Muscle layer of duodenum (tissue), 2 donors: Measurements from ENCODE around the gene MAD2L1.

Experiments
- H3K27ac ChIP-seq: one replicate; pipeline ENCODE4 v1.7.0; 2013; ENCODE audit warnings: mild to moderate bottlenecking, low read length
- H3K27me3 ChIP-seq: one replicate; pipeline ENCODE4 v1.7.0; 2013; ENCODE audit warnings: low read depth, mild to moderate bottlenecking, control low read depth, low read length
- H3K36me3 ChIP-seq, 2 donors: one replicate each; pipeline ENCODE4 v1.7.0; 2013; ENCODE audit warnings: low read length in 2 of 2, control low read depth in 1 of 2, mild to moderate bottlenecking in 1 of 2; ENCODE audit not compliant: insufficient read depth in 2 of 2, control insufficient read depth in 1 of 2
- H3K4me1 ChIP-seq, 2 donors: one replicate each; pipeline ENCODE4 v1.7.0; 2013; ENCODE audit warnings: low read length in 2 of 2, mild to moderate bottlenecking in 2 of 2, control low read depth in 1 of 2, moderate library complexity in 1 of 2; ENCODE audit not compliant: insufficient read depth in 2 of 2, control insufficient read depth in 1 of 2
- H3K4me3 ChIP-seq, 2 donors: one replicate each; pipeline ENCODE4 v1.7.0; 2013; ENCODE audit warnings: low read length in 2 of 2, low read depth in 1 of 2, mild to moderate bottlenecking in 1 of 2
- H3K9me3 ChIP-seq, 2 donors: one replicate each; pipeline ENCODE4 v1.7.0; 2013; ENCODE audit warnings: low read length in 2 of 2, control low read depth in 1 of 2, mild to moderate bottlenecking in 1 of 2; ENCODE audit not compliant: control insufficient read depth in 1 of 2
- donor health status: healthy.

Gene MAD2L1

DNA sequence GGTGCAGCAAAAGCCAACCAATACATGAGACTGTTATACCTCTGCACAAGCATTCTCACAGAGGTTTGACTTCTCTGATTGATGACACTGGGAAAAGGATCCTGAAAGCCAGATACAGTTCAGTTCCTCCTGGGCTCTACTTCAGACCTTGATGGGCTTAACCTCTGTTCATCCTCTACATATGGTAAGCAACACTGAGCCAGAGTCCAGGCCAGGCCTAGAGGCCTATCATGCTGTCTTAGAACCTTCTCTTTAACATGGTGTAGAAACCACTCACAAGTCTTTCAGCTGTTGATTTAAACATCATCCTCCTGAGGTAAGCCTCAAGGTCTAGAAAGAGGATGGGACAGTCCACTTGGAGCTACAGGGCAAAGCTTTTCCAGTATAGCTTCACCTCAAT, 9.2 kb downstream of the MAD2L1 start:
- Histone ChIP-seq H3K27me3 (no peaks in the 10 kb centered on the region), H3K27ac (no peak overlapping the region), H3K9me3 (no peaks in the 10 kb centered on the region), H3K4me1 (peaks cover 0 to 26% of the 10 kb centered on the region in 2 donors), H3K4me3 (no peak overlapping the region), H3K36me3 (no peaks in the 10 kb centered on the region)

DNA sequence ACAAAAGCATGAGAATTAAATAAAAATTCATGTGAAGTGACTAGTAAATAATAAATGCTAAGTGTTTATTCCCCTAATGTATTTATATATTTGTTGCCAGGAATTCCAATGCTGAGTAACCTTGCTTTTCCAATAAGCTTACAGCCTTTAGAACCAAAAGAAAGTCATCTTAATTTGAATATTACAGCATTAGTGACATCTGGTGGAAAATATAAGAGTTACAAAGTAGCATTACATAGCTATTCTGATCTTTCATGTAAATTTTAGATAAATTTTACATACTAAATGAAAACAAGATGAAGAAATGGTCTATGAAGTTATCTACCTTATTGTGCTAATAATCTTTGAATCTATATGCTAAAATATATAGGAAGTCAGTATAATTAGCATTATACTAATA, 10.4 kb downstream of the MAD2L1 start:
- Histone ChIP-seq H3K36me3 (no peaks in the 10 kb centered on the region), H3K9me3 (no peaks in the 10 kb centered on the region), H3K4me1 (peaks cover 0 to 26% of the 10 kb centered on the region in 2 donors), H3K4me3 (no peak overlapping the region), H3K27me3 (no peaks in the 10 kb centered on the region), H3K27ac (no peak overlapping the region)

DNA sequence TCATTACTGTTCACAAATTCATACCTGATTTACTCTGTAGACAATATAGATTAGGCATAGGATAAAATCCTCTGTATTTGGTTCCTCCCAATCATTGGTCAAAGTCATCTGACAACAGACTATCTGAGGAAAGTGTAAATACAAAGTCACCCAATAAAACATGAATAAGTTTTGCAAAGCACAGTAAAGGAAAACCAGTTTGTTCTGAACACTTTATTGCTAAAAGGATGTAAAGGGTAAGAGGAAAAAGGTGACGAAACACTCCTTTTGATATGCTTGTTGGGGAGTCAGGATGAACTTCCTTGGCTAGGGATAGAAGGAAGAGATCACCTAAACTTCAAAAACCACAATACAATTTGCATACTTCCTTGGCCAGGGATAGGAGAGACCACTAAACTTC, 10.9 kb downstream of the MAD2L1 start:
- Histone ChIP-seq H3K9me3 (no peaks in the 10 kb centered on the region), H3K4me1 (peaks cover 0 to 26% of the 10 kb centered on the region in 2 donors), H3K27me3 (no peaks in the 10 kb centered on the region), H3K27ac (no peak overlapping the region), H3K4me3 (no peak overlapping the region), H3K36me3 (no peaks in the 10 kb centered on the region)

DNA sequence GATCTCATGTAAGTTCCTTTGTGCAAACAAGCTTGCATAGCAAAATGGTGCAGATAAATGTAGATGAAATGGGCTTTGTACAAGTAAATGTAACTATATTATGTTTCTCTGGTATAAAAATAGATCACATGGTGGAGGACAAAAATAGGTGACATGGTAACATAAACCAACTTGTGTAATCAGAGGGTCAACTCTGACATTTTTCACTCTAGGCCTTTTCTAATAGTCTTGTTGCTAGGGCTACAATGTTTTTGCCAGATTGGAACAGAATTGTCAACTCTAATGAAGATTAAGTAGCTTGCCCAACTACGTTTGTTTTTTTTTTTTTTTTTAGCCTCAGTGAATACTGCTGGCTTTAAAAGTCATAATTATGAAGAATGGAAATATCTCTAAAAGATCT, 11.5 kb downstream of the MAD2L1 start:
- Histone ChIP-seq H3K9me3 (no peaks in the 10 kb centered on the region), H3K4me1 (peaks cover 0 to 26% of the 10 kb centered on the region in 2 donors), H3K4me3 (no peak overlapping the region), H3K27me3 (no peaks in the 10 kb centered on the region), H3K36me3 (no peaks in the 10 kb centered on the region), H3K27ac (no peak overlapping the region)

DNA sequence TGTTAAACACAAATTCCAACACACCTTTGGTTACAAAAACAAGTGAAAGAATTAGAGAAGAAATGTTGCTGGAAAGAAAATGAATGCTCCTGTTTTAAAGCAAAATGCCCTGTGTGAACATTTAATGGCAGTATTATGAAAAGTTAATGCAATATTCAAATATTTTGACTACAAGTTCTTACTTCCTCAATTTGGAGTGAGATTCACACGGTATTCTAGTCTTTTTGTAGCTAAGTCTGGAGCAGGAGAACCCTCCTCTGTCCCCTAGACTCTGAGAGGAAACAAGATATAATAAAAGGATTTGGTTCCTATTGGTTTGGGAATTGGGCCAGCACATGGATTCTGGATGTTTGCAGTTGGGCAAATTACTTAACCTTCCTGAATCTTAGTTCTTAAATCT, 12.7 kb downstream of the MAD2L1 start:
- no peaks in the 10 kb centered on the region for H3K36me3 ChIP-seq
- H3K4me1 ChIP-seq, result peaks cover 0 to 26% of the 10 kb centered on the region in 2 donors
- no peak overlapping the region for H3K27ac ChIP-seq
- H3K27me3 ChIP-seq, result no peaks in the 10 kb centered on the region
- no peak overlapping the region for H3K4me3 ChIP-seq
- no peaks in the 10 kb centered on the region for H3K9me3 ChIP-seq

DNA sequence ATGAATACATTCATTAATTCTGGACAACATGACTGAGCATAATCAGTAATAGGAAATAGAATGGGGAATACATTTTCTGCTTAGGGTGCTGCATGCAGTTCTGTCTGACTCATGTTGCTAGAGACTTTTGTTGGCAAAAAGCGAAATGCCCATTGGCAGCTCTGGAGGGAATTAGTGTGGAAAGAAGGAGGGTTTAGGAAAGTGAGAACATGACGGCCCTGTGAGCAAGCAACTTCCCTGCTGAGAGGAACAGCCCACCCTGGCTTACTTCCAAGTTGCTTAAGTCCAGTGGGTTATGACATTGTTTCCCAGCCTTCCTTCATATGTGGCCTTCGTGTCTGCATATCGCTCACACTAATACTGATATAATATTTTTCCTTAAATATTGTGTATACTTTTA, 13.8 kb downstream of the MAD2L1 start:
- H3K36me3 ChIP-seq, result no peaks in the 10 kb centered on the region
- H3K27ac ChIP-seq, result no peak overlapping the region
- H3K27me3 ChIP-seq, result no peaks in the 10 kb centered on the region
- H3K4me1 ChIP-seq, result peaks cover 0 to 26% of the 10 kb centered on the region in 2 donors
- H3K9me3 ChIP-seq, result no peaks in the 10 kb centered on the region
- H3K4me3 ChIP-seq, result no peak overlapping the region

DNA sequence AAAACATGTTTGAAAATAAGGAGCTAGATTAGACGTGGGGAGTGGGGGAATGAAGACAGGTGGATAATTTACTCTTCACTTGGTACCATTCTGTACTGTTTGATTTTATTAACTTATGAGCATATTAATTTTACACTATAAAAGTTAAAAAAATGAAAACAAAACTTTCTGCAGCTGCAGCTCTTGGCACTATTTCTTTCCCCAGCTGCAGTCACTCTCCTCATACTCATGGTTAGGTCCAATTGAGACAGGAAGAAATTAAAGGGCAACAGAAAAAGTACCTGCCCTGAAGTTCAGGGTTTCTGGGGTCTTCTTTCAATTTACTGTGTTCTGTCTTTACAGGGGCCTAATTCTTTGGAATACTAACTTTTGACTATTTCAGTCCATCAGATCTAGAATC, 15.4 kb downstream of the MAD2L1 start:
- Histone ChIP-seq H3K36me3 (no peaks in the 10 kb centered on the region), H3K27me3 (no peaks in the 10 kb centered on the region), H3K4me1 (peaks cover 0 to 26% of the 10 kb centered on the region in 2 donors), H3K9me3 (no peaks in the 10 kb centered on the region), H3K4me3 (no peak overlapping the region), H3K27ac (no peak overlapping the region)

DNA sequence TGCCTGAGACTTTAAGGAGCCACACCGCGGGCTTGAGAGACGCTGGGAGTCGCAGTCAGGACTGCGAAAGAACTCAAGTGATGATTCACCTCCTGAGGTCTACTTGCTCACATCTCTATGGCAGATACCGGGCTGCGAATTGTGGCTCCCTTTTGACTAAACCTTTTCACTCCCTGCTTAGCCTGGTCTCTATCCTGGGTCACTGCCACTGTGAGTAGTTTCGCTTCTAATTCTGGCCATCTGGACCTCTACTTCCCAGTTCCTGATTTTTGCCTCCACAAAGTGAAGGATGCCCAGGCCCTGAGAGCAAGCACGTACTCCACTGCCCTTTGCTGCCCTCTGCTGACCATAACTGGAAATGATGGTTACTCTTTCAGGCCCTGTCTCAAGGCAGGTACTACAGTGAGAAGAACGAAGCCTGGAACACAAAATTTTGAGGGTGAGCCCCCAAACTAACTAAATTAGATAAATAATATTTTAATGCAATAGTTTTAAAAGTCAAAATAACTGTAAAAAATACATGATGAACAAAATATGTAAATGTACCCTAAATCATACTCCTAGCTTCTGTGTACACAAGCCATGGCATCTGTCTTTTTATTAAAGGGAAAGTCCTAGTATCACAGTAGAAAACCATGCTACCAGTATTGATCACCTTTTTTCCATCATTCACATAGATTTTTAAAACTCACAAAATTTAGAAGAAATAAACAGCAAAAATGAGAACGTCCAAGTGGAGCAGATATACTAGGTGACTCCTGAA, 16.7 kb downstream of the MAD2L1 start:
- peaks cover 0 to 22% of the 10 kb centered on the region in 2 donors for H3K4me1 ChIP-seq
- H3K9me3 ChIP-seq, result peaks cover 0 to 4% of the 10 kb centered on the region in 2 donors
- H3K27me3 ChIP-seq, result no peaks in the 10 kb centered on the region
- H3K4me3 ChIP-seq, result peak overlapping the region; percentile 47 to 56
- H3K36me3 ChIP-seq, result no peaks in the 10 kb centered on the region
- H3K27ac ChIP-seq, result peak overlapping the region; percentile 67

DNA sequence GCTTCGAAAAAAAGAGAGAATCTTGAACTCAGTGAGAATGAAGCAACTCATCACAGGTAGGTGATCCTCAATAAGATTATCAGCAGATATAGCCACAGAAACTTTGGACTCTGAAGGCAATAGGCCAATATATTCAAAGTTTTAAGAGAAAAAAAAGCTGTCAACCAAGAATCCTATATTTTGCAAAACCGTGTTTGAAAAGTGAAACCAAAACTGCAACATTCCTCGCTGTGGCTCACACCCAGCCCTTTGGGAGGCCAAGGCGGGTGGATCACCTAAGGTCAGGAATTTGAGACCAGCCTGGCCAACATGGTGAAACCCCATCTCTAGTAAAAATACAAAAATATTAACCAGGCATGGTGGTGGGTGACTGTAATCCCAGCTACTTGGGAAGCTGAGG, 22.8 kb downstream of the MAD2L1 start:
- no peaks in the 10 kb centered on the region for H3K4me1 ChIP-seq
- H3K4me3 ChIP-seq, result no peak overlapping the region
- H3K9me3 ChIP-seq, result peaks cover 0 to 10% of the 10 kb centered on the region in 2 donors
- H3K36me3 ChIP-seq, result no peaks in the 10 kb centered on the region
- no peak overlapping the region for H3K27ac ChIP-seq
- H3K27me3 ChIP-seq, result no peaks in the 10 kb centered on the region

DNA sequence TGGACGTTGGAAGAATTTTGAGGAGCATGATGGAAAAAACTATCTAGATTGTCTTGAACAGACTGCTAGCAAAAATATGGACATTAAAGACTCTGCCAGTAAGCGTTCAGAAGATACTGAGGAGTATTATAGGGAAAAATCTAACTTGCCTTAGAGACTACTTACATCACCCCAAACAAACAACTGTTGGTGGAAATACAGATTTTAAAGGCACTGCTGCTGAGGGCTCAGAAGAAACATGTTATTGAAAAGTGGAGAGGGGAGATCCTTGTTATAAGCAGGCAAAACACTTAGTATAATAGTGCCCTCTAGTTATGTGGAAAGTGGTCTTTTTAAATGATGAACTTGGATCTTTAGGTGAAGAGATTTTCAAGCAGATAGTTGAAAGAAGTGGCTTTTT, 29.2 kb downstream of the MAD2L1 start:
- Histone ChIP-seq H3K4me3 (no peak overlapping the region), H3K4me1 (no peaks in the 10 kb centered on the region), H3K27me3 (no peaks in the 10 kb centered on the region), H3K9me3 (no peaks in the 10 kb centered on the region), H3K27ac (no peak overlapping the region), H3K36me3 (no peaks in the 10 kb centered on the region)

DNA sequence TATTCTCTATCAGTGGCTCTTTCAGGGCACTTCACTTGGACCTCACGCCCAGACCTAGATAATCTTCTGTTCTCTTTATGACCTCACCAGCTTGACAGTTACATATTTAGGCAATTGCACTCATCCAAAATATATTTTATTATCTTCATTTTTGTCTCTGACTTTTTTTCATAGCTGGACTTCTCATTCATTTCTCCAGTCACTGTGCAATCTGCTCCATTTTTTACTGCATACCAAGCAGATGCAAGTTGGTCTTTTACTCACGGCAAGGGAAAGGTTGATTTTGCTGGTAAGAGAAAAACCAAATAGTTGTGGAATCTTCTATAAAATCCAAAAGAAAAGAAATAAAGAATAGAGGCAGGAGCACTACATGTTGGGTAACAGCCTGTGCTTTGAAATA, 31.7 kb downstream of the MAD2L1 start:
- Histone ChIP-seq H3K36me3 (no peaks in the 10 kb centered on the region), H3K4me3 (no peak overlapping the region), H3K27ac (no peak overlapping the region), H3K4me1 (no peaks in the 10 kb centered on the region), H3K9me3 (no peaks in the 10 kb centered on the region), H3K27me3 (no peaks in the 10 kb centered on the region)

DNA sequence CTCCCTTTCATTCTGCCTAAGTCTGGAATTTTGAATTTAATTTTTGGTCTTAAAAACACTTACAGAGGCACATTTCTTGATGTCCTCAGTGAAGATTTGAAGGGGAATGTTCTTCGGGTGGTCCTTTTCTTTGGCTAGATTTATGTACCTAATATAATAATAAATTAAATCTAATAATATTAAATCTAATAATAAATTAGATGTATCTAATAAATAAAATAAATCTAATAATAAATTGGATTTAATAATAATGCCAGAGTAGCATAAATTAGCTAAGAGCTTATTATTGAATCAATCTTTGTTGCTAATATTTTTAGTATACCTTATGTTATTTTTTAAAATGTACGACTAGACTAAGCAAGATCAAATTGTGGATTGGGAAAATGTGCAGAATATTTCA, 39.8 kb downstream of the MAD2L1 start:
- no peaks in the 10 kb centered on the region for H3K27me3 ChIP-seq
- no peak overlapping the region for H3K4me3 ChIP-seq
- H3K36me3 ChIP-seq, result no peaks in the 10 kb centered on the region
- H3K4me1 ChIP-seq, result no peaks in the 10 kb centered on the region
- no peak overlapping the region for H3K27ac ChIP-seq
- no peaks in the 10 kb centered on the region for H3K9me3 ChIP-seq
